ENCODE results near the gene ITPR2. TPM values are rescaled to one million over a fixed set of nuclear protein-coding genes. Genes with fewer than 3 reads are reported as not detected.
"Not testable (repeated sequence)": the region's sequence is repeated elsewhere in the genome, so short reads cannot be mapped to it uniquely, and the experiment has no call there.

ITPR2 gene
- total RNA-seq, 2 experiments from 2014 or later, result 25.6 to 44.7 TPM

- ChIA-PET POLR2A (interaction anchor here (0.6 to 1.4 kb wide), 2 partner anchors 10 to 509 kb away, joined by 3 to 4 read pairs; no protein-coding TSS in a partner anchor), CTCF (ENCODE audit: unreplicated experiment) (no interaction called here)
- no peak for TF ChIP-seq EZH2phosphoT487 (IDR thresholded peaks at IDR 0.05; ENCODE audit: borderline replicate concordance, low read depth, low read length)
- TF ChIP-seq, protein P1, sequence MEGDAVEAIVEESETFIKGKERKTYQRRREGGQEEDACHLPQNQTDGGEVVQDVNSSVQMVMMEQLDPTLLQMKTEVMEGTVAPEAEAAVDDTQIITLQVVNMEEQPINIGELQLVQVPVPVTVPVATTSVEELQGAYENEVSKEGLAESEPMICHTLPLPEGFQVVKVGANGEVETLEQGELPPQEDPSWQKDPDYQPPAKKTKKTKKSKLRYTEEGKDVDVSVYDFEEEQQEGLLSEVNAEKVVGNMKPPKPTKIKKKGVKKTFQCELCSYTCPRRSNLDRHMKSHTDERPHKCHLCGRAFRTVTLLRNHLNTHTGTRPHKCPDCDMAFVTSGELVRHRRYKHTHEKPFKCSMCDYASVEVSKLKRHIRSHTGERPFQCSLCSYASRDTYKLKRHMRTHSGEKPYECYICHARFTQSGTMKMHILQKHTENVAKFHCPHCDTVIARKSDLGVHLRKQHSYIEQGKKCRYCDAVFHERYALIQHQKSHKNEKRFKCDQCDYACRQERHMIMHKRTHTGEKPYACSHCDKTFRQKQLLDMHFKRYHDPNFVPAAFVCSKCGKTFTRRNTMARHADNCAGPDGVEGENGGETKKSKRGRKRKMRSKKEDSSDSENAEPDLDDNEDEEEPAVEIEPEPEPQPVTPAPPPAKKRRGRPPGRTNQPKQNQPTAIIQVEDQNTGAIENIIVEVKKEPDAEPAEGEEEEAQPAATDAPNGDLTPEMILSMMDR (conservative IDR thresholded peaks at IDR 0.05; ENCODE audit: low read length), result no peak
- Histone ChIP-seq H3K4me1 (ENCODE audit: insufficient read depth, low read length, poor library complexity, severe bottlenecking) (no peaks in the 10 kb centered on the region), H3K36me3 (ENCODE audit: insufficient read depth, low read length) (no peaks in the 10 kb centered on the region), H3K79me2 (ENCODE audit: insufficient read depth, low read depth, low read length) (no peaks in the 10 kb centered on the region), H4K20me1 (ENCODE audit: insufficient read depth, low read length) (no peaks in the 10 kb centered on the region), H3K27ac (ENCODE audit: low read depth, low read length, poor library complexity, severe bottlenecking) (no peak overlapping the region), H3K9me3 (ENCODE audit: low read length) (0 out of 2 replicates have a peak, but pooled peaks cover under 1% of the 10 kb centered on the region), H2AFZ (ENCODE audit: low read length) (no peak overlapping the region), H3K4me3 (ENCODE audit: low read depth, low read length, poor library complexity, severe bottlenecking) (no peak overlapping the region), H3K4me2 (ENCODE audit: low read length) (no peak overlapping the region), H3K9me2 (ENCODE audit: insufficient read depth, low read length) (no peaks in the 10 kb centered on the region)
- DNase-seq (ENCODE audit: low spot score), result no peak
- BruUV-seq (replicated peaks), result no TSS peak
- intact Hi-C loops (cut with micrococcal nuclease; ENCODE audit: unreplicated experiment), result no loop called here
Measured at GRCh38 chr12:26782372-26783130, 50.4 kb downstream of the ITPR2 start.

- DNase-seq (ENCODE audit: low spot score); POLR2A ChIA-PET; CTCF ChIA-PET (ENCODE audit: unreplicated experiment); intact Hi-C loops (cut with micrococcal nuclease; ENCODE audit: unreplicated experiment); H3K4me1 ChIP-seq (ENCODE audit: insufficient read depth, low read length, poor library complexity, severe bottlenecking); H3K27ac ChIP-seq (ENCODE audit: low read depth, low read length, poor library complexity, severe bottlenecking); H3K9me2 ChIP-seq (ENCODE audit: insufficient read depth, low read length); H3K4me3 ChIP-seq (ENCODE audit: low read depth, low read length, poor library complexity, severe bottlenecking); H2AFZ ChIP-seq (ENCODE audit: low read length); H3K4me2 ChIP-seq (ENCODE audit: low read length); H3K79me2 ChIP-seq (ENCODE audit: insufficient read depth, low read depth, low read length); H3K36me3 ChIP-seq (ENCODE audit: insufficient read depth, low read length); H3K9me3 ChIP-seq (ENCODE audit: low read length); BruUV-seq (replicated peaks); H4K20me1 ChIP-seq (ENCODE audit: insufficient read depth, low read length): not testable (repeated sequence)
Measured at GRCh38 chr12:26780656-26781055, 52.3 kb downstream of the ITPR2 start.

GRCh38 chr12:26778173-26778775, 54.7 kb downstream of the ITPR2 start:
- H3K9me2 ChIP-seq (ENCODE audit: insufficient read depth, low read length); H3K36me3 ChIP-seq (ENCODE audit: insufficient read depth, low read length); CTCF ChIA-PET (ENCODE audit: unreplicated experiment); H3K4me2 ChIP-seq (ENCODE audit: low read length); H3K4me3 ChIP-seq (ENCODE audit: low read depth, low read length, poor library complexity, severe bottlenecking); DNase-seq (ENCODE audit: low spot score); H3K4me1 ChIP-seq (ENCODE audit: insufficient read depth, low read length, poor library complexity, severe bottlenecking); H3K79me2 ChIP-seq (ENCODE audit: insufficient read depth, low read depth, low read length); H3K27ac ChIP-seq (ENCODE audit: low read depth, low read length, poor library complexity, severe bottlenecking); H3K9me3 ChIP-seq (ENCODE audit: low read length); BruUV-seq (replicated peaks); H4K20me1 ChIP-seq (ENCODE audit: insufficient read depth, low read length); intact Hi-C loops (cut with micrococcal nuclease; ENCODE audit: unreplicated experiment); H2AFZ ChIP-seq (ENCODE audit: low read length): not testable (repeated sequence)
- POLR2A ChIA-PET, result interaction anchor here (0.6 kb wide), 2 partner anchors 12 to 1896 kb away, joined by 4 read pairs; no protein-coding TSS in a partner anchor
